DMS53 (cell line): ENCODE results near the gene SLC45A1.
"Not testable (repeated sequence)": the region's sequence is repeated elsewhere in the genome, so short reads cannot be mapped to it uniquely, and the experiment has no call there.

ENCODE experiments used
- DNase-seq: peaks from one replicate; lab custom pipeline; 2025; lab: John Stamatoyannopoulos, UW

Gene SLC45A1

DNA sequence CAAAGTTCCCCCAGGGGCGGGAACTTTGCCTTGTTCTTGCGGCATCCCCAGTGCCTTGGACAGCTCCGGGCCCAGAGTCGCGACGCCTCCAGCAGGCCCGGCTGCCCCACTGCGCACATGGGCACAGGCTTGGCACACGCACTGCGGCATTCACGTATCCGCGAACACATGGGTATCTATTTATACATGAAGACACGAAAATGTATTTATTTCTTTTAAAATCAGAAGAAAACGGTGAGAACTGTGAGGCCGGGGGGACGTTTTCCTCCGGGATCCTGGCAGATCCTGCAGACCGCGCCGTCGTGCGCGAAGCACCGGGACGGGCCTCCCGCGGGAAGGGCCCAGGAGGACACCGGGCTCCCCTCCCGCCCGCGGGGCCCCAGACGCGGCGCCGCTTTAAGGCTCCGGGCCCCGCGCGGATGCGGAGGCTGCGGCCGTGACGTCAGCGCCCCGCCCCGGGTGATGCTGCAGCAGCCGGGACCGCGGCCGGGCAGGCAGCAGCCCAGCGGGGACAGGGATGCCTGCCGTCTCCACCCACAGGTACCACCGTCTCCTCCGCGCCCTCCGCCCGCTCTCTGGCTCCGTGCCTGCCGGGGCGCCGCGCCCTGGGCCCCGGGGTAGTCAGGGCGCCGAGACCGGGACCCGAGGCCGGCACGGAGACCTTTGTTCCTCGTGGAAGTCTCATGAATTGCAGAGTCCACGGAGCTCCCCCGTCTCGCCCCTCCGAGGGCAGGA lies at the start of gene SLC45A1:
Gene SLC45A1 (plus strand): TSS at position 468 of the 735 bp plus-strand sequence. CDS start 6,216 bp downstream, outside the sequence.
- peak; percentile 89 for DNase-seq

- no peak for DNase-seq
Measured at GRCh38 chr1:8273036-8273435, 44.9 kb upstream of the SLC45A1 start.

DNA sequence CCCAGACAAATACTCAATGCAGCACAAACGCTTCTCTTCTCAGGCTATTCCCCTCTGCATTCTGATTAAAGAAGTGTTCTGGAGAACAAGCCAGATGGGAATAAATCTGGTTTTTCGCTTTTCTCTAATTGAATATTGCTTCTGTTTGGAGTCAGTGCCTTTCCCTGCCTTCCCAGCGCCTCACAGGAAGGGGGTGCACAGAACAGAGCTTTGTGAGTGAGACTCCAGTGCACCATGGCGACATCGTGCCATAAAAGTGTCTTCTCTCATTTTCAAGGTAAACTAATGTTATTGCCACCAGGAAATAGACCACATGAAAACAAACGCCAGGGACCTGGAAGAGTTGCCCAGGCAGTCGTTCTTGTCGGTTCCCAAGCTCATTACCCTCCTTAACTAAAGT lies 43.6 kb upstream of the SLC45A1 start:
- peak; percentile 47 for DNase-seq

- DNase-seq = peak; percentile 44
Measured at GRCh38 chr1:8276173-8276914, 41.6 kb upstream of the SLC45A1 start.

DNA sequence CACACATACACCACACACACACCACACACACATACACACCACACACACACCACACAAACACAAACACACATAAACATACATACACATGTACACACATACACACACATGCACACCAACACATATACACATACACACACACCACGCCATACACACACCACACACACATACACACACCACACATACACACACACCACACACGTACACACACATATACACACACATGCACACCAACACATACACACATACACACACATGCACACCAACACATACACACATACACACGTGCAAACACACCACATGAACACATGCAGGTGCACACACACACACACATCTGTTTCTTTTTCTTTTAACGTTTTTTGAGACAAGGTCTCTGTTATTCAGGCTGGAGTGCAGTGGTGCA lies 41.0 kb upstream of the SLC45A1 start:
- no peak for DNase-seq

DNA sequence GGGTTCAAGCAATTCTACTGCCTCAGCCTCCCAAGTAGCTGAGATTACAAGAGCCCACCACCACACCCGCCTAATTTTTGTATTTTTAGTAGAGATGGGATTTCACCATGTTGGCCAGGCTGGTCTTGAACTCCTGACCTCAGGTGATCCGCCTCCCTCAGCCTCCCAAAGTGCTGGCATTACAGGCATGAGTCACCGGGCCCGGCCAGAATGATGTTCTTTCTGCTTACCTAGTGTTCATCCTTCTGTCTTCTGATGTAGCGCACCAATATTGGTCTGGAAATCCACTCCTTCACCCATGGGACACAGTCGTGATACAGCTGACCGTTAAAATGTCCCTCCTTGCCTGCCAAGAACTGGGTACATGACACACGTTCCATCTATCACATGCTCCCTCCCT lies 39.2 kb upstream of the SLC45A1 start:
- DNase-seq = not testable (repeated sequence)

GRCh38 chr1:8281843-8282509 lies 35.9 kb upstream of the SLC45A1 start:
- DNase-seq = no peak

DNA sequence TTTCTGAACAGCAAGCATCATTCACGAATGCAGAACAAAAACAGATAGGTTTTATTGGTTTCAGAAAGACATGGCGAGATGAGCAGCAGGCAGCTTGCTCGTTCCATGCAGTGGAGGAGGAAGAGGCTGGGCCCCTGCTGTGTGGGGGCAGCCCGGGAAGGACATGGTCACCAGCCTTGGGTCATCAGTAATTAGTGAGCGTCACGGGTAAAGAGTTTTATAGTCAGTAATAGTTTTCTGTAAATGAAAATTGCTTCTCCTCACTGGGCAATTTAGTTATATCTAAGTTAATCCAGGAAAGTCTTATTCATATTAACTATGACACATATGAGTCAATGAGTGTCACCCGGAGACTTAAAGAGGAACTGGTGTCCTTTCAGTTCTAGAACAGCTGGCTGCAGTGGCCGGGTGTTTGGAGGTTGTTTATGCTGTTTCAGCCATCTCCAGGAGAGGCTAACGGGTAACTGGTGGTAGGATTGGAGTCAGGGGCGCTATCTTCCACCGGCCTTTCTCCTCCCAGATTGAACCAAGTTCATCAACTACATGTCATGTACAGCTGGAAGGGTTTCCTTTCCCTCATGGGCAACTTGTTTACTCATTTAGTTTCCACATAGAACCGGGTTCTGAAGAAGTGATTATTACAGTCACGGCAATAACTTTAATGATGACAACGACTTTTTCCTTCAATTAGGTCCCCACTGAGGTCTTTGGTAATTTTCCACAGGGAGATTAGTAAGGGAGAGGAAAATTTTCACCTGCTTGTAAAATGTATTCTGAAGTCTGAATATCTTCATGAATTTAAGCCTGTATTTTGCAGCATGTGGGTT lies 34.6 kb upstream of the SLC45A1 start:
- DNase-seq = no peak

GRCh38 chr1:8284127-8284526 lies 33.8 kb upstream of the SLC45A1 start:
- no peak for DNase-seq

- DNase-seq = no peak
Measured at GRCh38 chr1:8285103-8285502, 32.8 kb upstream of the SLC45A1 start.

- DNase-seq = no peak
Measured at GRCh38 chr1:8285965-8286364, 31.9 kb upstream of the SLC45A1 start.

DNA sequence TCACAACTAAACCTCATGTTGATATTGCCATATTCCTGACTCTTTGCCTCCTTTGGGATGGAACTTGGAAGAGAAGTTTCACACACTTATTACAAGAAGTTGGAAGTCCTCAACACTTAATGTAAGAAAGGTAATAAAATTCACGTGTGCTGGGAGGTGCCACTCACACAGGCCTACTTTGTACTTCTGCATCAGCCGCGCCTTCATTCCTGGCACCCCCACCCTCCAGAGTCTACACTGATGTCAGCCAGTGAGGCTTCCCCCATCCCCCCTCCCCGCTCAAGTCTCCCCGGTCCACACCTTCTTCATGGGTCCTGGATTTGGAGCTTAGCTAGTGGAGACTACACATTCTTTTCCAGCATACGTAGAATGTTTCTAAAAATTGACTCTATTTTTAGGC lies 24.8 kb upstream of the SLC45A1 start:
- DNase-seq = no peak

GRCh38 chr1:8293641-8294169 lies 24.2 kb upstream of the SLC45A1 start:
- no peak for DNase-seq

GRCh38 chr1:8294170-8294697 lies 23.7 kb upstream of the SLC45A1 start:
- no peak for DNase-seq

DNA sequence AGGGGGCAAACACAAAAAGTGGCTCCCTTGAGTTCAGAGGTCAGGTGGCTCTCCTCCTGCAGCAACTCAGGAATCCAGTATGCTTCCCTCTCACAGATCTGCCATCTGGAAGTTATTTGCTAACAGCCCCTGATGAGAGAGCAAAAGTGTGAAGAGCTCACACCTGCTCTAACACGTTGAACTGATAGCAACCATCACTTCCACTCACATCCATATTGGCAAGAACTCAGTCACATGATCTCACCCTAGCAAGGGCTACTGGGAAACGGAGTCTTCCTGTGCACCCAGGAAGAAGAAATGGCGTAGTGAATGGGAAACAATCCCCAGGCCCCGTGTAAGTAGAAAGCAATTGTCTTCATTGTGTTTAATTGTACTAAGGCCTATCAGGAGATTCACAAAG lies 20.7 kb upstream of the SLC45A1 start:
- peak; percentile 58 for DNase-seq

- DNase-seq = no peak
Measured at GRCh38 chr1:8299963-8300362, 18.0 kb upstream of the SLC45A1 start.

GRCh38 chr1:8302081-8302956 lies 15.6 kb upstream of the SLC45A1 start:
- no peak for DNase-seq

DNA sequence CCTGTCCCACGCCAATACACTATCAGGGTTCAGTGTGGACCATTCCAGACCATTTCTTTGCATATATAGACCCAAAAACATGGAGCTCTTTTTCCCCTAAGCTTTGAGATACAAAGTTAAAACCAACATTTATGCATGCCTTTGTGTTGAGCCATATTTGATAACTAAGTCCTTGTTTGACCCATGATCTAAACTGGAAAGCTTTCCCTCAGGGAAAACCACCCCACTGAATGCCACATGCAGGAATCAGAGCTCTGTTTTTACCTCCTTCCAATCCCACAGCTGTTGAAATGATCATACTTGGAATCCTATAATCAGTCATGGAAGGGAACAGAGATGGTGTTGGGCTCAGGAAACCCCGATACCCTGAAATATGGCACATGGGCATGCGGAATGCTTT lies 14.8 kb upstream of the SLC45A1 start:
- no peak for DNase-seq

DNA sequence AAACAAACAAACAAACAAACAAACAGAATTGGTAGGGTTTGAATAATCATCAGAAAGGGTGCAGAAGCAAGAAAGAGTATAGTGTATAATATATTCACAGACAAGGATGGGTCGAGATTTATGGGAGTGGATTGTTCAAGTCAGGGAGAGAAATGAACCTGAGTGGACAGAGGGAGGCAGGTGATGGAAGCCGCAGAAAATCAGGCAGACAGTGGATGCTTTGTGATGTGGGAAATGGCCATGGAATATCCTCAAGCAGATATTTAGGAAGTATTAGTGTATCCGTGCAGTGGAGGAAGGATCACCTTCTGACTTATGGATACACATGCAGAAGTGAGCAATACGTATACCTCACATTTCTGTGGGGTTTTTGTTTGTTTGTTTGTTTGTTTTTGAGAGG lies 14.0 kb upstream of the SLC45A1 start:
- DNase-seq = no peak

GRCh38 chr1:8307628-8308027 lies 10.3 kb upstream of the SLC45A1 start:
- DNase-seq = no peak
